ENCODE results near the gene LURAP1L. TPM values are rescaled to one million over a fixed set of nuclear protein-coding genes. Genes with fewer than 3 reads are reported as not detected.

Gene LURAP1L
- total RNA-seq, 1 experiment from 2014 or later: 0.13 TPM

- Histone ChIP-seq H3K9ac (ENCODE audit: extremely low read depth, insufficient read length, low read length) (no peak overlapping the region), H2AK5ac (ENCODE audit: insufficient read length, low read length) (no peak overlapping the region), H2BK20ac (ENCODE audit: low read depth, low read length, poor library complexity, severe bottlenecking) (no peak overlapping the region), H3K4me1 (ENCODE audit: insufficient read depth, low read length) (no peaks in the 10 kb centered on the region), H4K8ac (replicated peaks; ENCODE audit: insufficient read length, low read depth, low read length) (no peak overlapping the region), H4K20me1 (ENCODE audit: control insufficient read depth, insufficient read depth, insufficient read length) (no peaks in the 10 kb centered on the region), H4K5ac (ENCODE audit: insufficient read length, low read depth, low read length) (no peak overlapping the region), H3K79me2 (ENCODE audit: insufficient read depth, low read length) (no peaks in the 10 kb centered on the region), H3K9me3 (ENCODE audit: control insufficient read depth, low read depth, low read length) (no peaks in the 10 kb centered on the region), H3K23me2 (ENCODE audit: insufficient read length, low read depth, low read length, poor library complexity, severe bottlenecking) (no peaks in the 10 kb centered on the region), H3K23ac (ENCODE audit: insufficient read length, low read depth, low read length) (no peak overlapping the region), H3K4me2 (ENCODE audit: insufficient read depth, insufficient read length, low read length) (no peak overlapping the region), H3K27me3 (ENCODE audit: insufficient read depth, low read length) (no peaks in the 10 kb centered on the region), H3K4ac (ENCODE audit: low read depth, low read length) (no peak overlapping the region), H2BK15ac (ENCODE audit: low read depth, low read length) (no peak overlapping the region), H3K27ac (ENCODE audit: insufficient read length, low read depth, low read length) (no peak overlapping the region), H2BK12ac (ENCODE audit: insufficient read length, low read depth, low read length) (no peak overlapping the region), H3K56ac (ENCODE audit: insufficient read length, low read depth, low read length) (no peak overlapping the region), H3K18ac (ENCODE audit: insufficient read length, low read depth, low read length) (no peak overlapping the region), H2BK5ac (ENCODE audit: insufficient read length, low read length) (no peak overlapping the region), H3T11ph (ENCODE audit: low read length) (no peak overlapping the region), H3K14ac (ENCODE audit: insufficient read depth, low read length) (no peak overlapping the region), H3K79me1 (ENCODE audit: insufficient read depth, low read depth, low read length, poor library complexity, severe bottlenecking) (no peaks in the 10 kb centered on the region), H2BK120ac (ENCODE audit: low read depth, low read length, poor library complexity, severe bottlenecking) (no peak overlapping the region), H2AFZ (ENCODE audit: low read length) (no peak overlapping the region), H4K91ac (ENCODE audit: insufficient read length, low read depth, low read length) (no peak overlapping the region)
- no peak overlapping the region for H3K27ac Mint-ChIP-seq
- no CpG with 5 or more reads among the region's 1 CpG for WGBS (ENCODE audit: extremely low coverage, insufficient read length, low lambda C conversion rate)
- TF ChIP-seq, protein P1, sequence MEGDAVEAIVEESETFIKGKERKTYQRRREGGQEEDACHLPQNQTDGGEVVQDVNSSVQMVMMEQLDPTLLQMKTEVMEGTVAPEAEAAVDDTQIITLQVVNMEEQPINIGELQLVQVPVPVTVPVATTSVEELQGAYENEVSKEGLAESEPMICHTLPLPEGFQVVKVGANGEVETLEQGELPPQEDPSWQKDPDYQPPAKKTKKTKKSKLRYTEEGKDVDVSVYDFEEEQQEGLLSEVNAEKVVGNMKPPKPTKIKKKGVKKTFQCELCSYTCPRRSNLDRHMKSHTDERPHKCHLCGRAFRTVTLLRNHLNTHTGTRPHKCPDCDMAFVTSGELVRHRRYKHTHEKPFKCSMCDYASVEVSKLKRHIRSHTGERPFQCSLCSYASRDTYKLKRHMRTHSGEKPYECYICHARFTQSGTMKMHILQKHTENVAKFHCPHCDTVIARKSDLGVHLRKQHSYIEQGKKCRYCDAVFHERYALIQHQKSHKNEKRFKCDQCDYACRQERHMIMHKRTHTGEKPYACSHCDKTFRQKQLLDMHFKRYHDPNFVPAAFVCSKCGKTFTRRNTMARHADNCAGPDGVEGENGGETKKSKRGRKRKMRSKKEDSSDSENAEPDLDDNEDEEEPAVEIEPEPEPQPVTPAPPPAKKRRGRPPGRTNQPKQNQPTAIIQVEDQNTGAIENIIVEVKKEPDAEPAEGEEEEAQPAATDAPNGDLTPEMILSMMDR (conservative IDR thresholded peaks at IDR 0.05): no peak
- H3K27me3 Mint-ChIP-seq (ENCODE audit: low read depth): no peaks in the 10 kb centered on the region
- DNase-seq: no peak
- no peaks in the 10 kb centered on the region for H3K36me3 Mint-ChIP-seq (ENCODE audit: insufficient read depth in 1 of 3, low read depth in 3 of 3)
- peaks cover 0 to 7% of the 10 kb centered on the region in 2 experiments; a peak in 2 of 5 replicates for H3K9me3 Mint-ChIP-seq
- H3K4me3 Mint-ChIP-seq: no peak overlapping the region
- H3K4me1 Mint-ChIP-seq: peaks cover 0 to 5% of the 10 kb centered on the region in 2 experiments; a peak in 3 of 4 replicates
These were observed 74.7 kb downstream of the LURAP1L start for GRCh38 chr9:12849486-12850003.

Measured in H9 (cell line).